CD4-positive, CD25-positive, alpha-beta regulatory T cell (primary cell): ENCODE results near the gene BCL2A1. TPM values are rescaled to one million over a fixed set of nuclear protein-coding genes. Genes with fewer than 3 reads are reported as not detected.

Experiments used
- polyA plus RNA-seq, 4 donors: library from polyadenylated mRNA; unstranded; fragments of 300-500 nt; fragmentation: Illumina TruSeq; gene quantifications; one replicate each; pipeline ENCODE4 v1.2.3, GENCODE V29; 2021
- total RNA-seq: library from RNA; stranded (reverse); gene quantifications from one replicate; pipeline ENCODE4 v1.2.3, GENCODE V29; 2022

The BCL2A1 gene
- total and polyA plus RNA-seq, 5 donors from 2014 or later = 12.3 to 25.4 (median 14.9) TPM

Other genes with a start within 250 kb of the BCL2A1 start
- gene MTHFS, start 74.2 kb downstream of the BCL2A1 start, total RNA-seq = 12.6 TPM
- gene MTHFS, start 74.2 kb downstream of the BCL2A1 start, polyA plus RNA-seq = 10 to 100 TPM; 75.8 to 88.5 (median 81.9) TPM
- 94.7 TPM for gene ZFAND6, start 88.5 kb upstream of the BCL2A1 start, total RNA-seq
- gene ZFAND6, start 88.5 kb upstream of the BCL2A1 start, polyA plus RNA-seq = 100 to 1,000 TPM; 107 to 124 (median 117) TPM
- gene FAH, start 181.8 kb upstream of the BCL2A1 start, total RNA-seq = 4.3 TPM
- gene FAH, start 181.8 kb upstream of the BCL2A1 start, polyA plus RNA-seq = 1 to 10 TPM; 2.0 to 2.6 (median 2.3) TPM